Suppressor macrophage treated with lipopolysaccharide for 4 hours (primary cell): ENCODE results near the gene PLA2G6.

ENCODE experiments used
- DNase-seq: peaks from one replicate; pipeline ENCODE4 v3.0.0-alpha.2; 2020

Gene PLA2G6

GRCh38 chr22:38181453-38182200 is at the start of gene PLA2G6:
TSS of gene PLA2G6 (minus strand) at chr22:38181830. CDS start at chr22:38169426, 12,404 bp downstream.
- DNase-seq, result peak; percentile 100

GRCh38 chr22:38230916-38231315 is 49.3 kb upstream of the PLA2G6 start:
- DNase-seq, result no peak

GRCh38 chr22:38230108-38230825 is 48.6 kb upstream of the PLA2G6 start:
- DNase-seq, result peak; percentile 76

- DNase-seq, result no peak
These were observed 47.5 kb upstream of the PLA2G6 start for GRCh38 chr22:38228873-38229740.

GRCh38 chr22:38228326-38228872 is 46.8 kb upstream of the PLA2G6 start:
- DNase-seq, result no peak

- DNase-seq, result no peak
These were observed 45.4 kb upstream of the PLA2G6 start for GRCh38 chr22:38226853-38227649.

GRCh38 chr22:38223289-38223960 is 41.8 kb upstream of the PLA2G6 start:
- no peak for DNase-seq

- no peak for DNase-seq
These were observed 41.1 kb upstream of the PLA2G6 start for GRCh38 chr22:38222797-38223119.

- no peak for DNase-seq
These were observed 40.5 kb upstream of the PLA2G6 start for GRCh38 chr22:38221908-38222796.

- DNase-seq, result no peak
These were observed 39.8 kb upstream of the PLA2G6 start for GRCh38 chr22:38221407-38221806.

- DNase-seq, result no peak
These were observed 39.2 kb upstream of the PLA2G6 start for GRCh38 chr22:38220653-38221386.

GRCh38 chr22:38220163-38220562 is 38.5 kb upstream of the PLA2G6 start:
- no peak for DNase-seq

- DNase-seq, result no peak
These were observed 38.0 kb upstream of the PLA2G6 start for GRCh38 chr22:38219632-38220031.

- peak; percentile 90 for DNase-seq
These were observed 37.3 kb upstream of the PLA2G6 start for GRCh38 chr22:38218661-38219622.

- DNase-seq, result no peak
These were observed 33.8 kb upstream of the PLA2G6 start for GRCh38 chr22:38215156-38216038.

GRCh38 chr22:38214302-38215056 is 32.8 kb upstream of the PLA2G6 start:
- peak; percentile 50 for DNase-seq

GRCh38 chr22:38213990-38214301 is 32.3 kb upstream of the PLA2G6 start:
- peak; percentile 79 for DNase-seq
